Neural cell (in vitro differentiated cells): ENCODE results near the gene GJA8. TPM values are rescaled to one million over a fixed set of nuclear protein-coding genes. Genes with fewer than 3 reads are reported as not detected.

Source experiments
- H2AFZ ChIP-seq: fragments of 200-600, 300-800 bp; sonication (generic), shearing (Covaris generic); 2 replicates; pipeline ENCODE4 v1.6.0; 2014; ENCODE audit warnings: low read depth, mild to moderate bottlenecking, antibody characterized with exemption, low read length, moderate library complexity
- H3F3A ChIP-seq: fragments of 200-600 bp; shearing (Covaris generic); 2 replicates; pipeline ENCODE4 v1.6.1; 2016; ENCODE audit warnings: mild to moderate bottlenecking, moderate library complexity, mixed read lengths, antibody characterized with exemption, low read length; ENCODE audit not compliant: insufficient read depth, poor library complexity, severe bottlenecking
- H3K27ac ChIP-seq: fragments of 200-600, 300-800 bp; sonication (generic), shearing (Covaris generic); 2 replicates; pipeline ENCODE4 v1.5.1; 2014; ENCODE audit warnings: mild to moderate bottlenecking, low read length, moderate library complexity
- H3K27me3 ChIP-seq: fragments of 300-800, 200-600 bp; sonication (generic), shearing (Covaris generic); 2 replicates; pipeline ENCODE4 v1.6.0; 2014; ENCODE audit warnings: mild to moderate bottlenecking, low read depth, low read length, moderate library complexity; ENCODE audit not compliant: insufficient read depth
- H3K36me3 ChIP-seq: fragments of 300-800, 200-600 bp; sonication (generic), shearing (Covaris generic); 2 replicates; pipeline ENCODE4 v1.5.1; 2014; ENCODE audit warnings: mild to moderate bottlenecking, antibody characterized with exemption, low read length, moderate library complexity; ENCODE audit not compliant: insufficient read depth
- H3K4me2 ChIP-seq: fragments of 300-800, 200-600 bp; sonication (generic), shearing (Covaris generic); 2 replicates; pipeline ENCODE4 v1.6.0; 2014; ENCODE audit warnings: mild to moderate bottlenecking, low read length
- H3K4me3 ChIP-seq: fragments of 300-800, 200-600 bp; sonication (generic), shearing (Covaris generic); 2 replicates; pipeline ENCODE4 v1.5.1; 2014; ENCODE audit warnings: mild to moderate bottlenecking, low read length, moderate library complexity
- H3K79me2 ChIP-seq: fragments of 200-600 bp; shearing (Covaris generic); replicated peaks from 2 replicates; pipeline ENCODE4 v1.6.0; 2014; ENCODE audit warnings: mild to moderate bottlenecking, low read length, moderate library complexity; ENCODE audit not compliant: insufficient read depth
- H3K9ac ChIP-seq: fragments of 300-800, 200-600 bp; sonication (generic), shearing (Covaris generic); 2 replicates; pipeline ENCODE4 v1.6.1; 2016; ENCODE audit warnings: mild to moderate bottlenecking, low read length, mixed read lengths
- H3K9me2 ChIP-seq: fragments of 200-600 bp; shearing (Covaris generic); 2 replicates; pipeline ENCODE4 v1.6.1; 2016; ENCODE audit warnings: mild to moderate bottlenecking, low read length, mixed read lengths; ENCODE audit not compliant: insufficient read depth
- H3K9me3 ChIP-seq: fragments of 200-600, 300-800 bp; sonication (generic), shearing (Covaris generic); 2 replicates; pipeline ENCODE4 v1.6.1; 2016; ENCODE audit warnings: mild to moderate bottlenecking, mixed run types, low read length, moderate library complexity, mixed read lengths
- H4K20me1 ChIP-seq: fragments of 200-600 bp; shearing (Covaris generic); 2 replicates; pipeline ENCODE4 v1.6.1; 2016; ENCODE audit warnings: mild to moderate bottlenecking, mixed run types; ENCODE audit not compliant: insufficient read depth
- CTCF ChIP-seq: fragments of 450-650 bp; IDR thresholded peaks from 2 replicates; pipeline ENCODE4 v1.5.1; 2014; ENCODE audit warnings: antibody characterized with exemption, mild to moderate bottlenecking, moderate library complexity; ENCODE audit not compliant: poor library complexity, severe bottlenecking
- EP300 ChIP-seq: fragments of 450-650 bp; conservative IDR thresholded peaks from 2 replicates; pipeline ENCODE4 v1.6.1; 2014; ENCODE audit warnings: antibody characterized with exemption, mild to moderate bottlenecking, moderate library complexity; ENCODE audit not compliant: poor library complexity, severe bottlenecking
- EZH2 ChIP-seq: fragments of 200-600, 300-800 bp; shearing (Covaris generic), sonication (generic); IDR thresholded peaks from 2 replicates; pipeline ENCODE4 v1.6.1; 2014; ENCODE audit warnings: antibody characterized with exemption, low read length, borderline replicate concordance, mild to moderate bottlenecking; ENCODE audit not compliant: insufficient read depth, poor library complexity, severe bottlenecking
- MXI1 ChIP-seq: fragments of 450-650 bp; conservative IDR thresholded peaks from 2 replicates; pipeline ENCODE4 v1.6.1; 2014; ENCODE audit warnings: antibody characterized with exemption, mild to moderate bottlenecking; ENCODE audit not compliant: poor library complexity, severe bottlenecking
- POLR2AphosphoS5 ChIP-seq: IDR thresholded peaks from 2 replicates; pipeline ENCODE4 v1.6.1; 2012
- RAD21 ChIP-seq: fragments of 450-650 bp; conservative IDR thresholded peaks from 2 replicates; pipeline ENCODE4 v1.6.1; 2014; ENCODE audit warnings: antibody characterized with exemption, mild to moderate bottlenecking, moderate library complexity
- REST ChIP-seq: IDR thresholded peaks from 2 replicates; pipeline ENCODE4 v1.6.1; 2012; ENCODE audit warnings: borderline replicate concordance
- SMC3 ChIP-seq: fragments of 450-650 bp; conservative IDR thresholded peaks from 2 replicates; pipeline ENCODE4 v1.6.1; 2014; ENCODE audit warnings: antibody characterized with exemption, mild to moderate bottlenecking, moderate library complexity; ENCODE audit not compliant: poor library complexity
- TAF1 ChIP-seq: IDR thresholded peaks from 2 replicates; pipeline ENCODE4 v1.6.1; 2012; ENCODE audit warnings: low read depth
- polyA plus RNA-seq: library from polyadenylated mRNA; depleted of rRNA; stranded (reverse); fragments of >200 nt; gene quantifications from 2 replicates; pipeline ENCODE4 v1.2.3, GENCODE V29; 2014

GJA8 gene
- polyA plus RNA-seq, 1 donor from 2014 or later, result not detected

- no peaks in the 10 kb centered on the region for H3F3A ChIP-seq
- H3K79me2 ChIP-seq, result no peaks in the 10 kb centered on the region
- H3K9me2 ChIP-seq, result no peaks in the 10 kb centered on the region
- H2AFZ ChIP-seq, result no peak overlapping the region
- no peaks in the 10 kb centered on the region for H3K9me3 ChIP-seq
- no peaks in the 10 kb centered on the region for H4K20me1 ChIP-seq
- no peak overlapping the region for H3K9ac ChIP-seq
- no peak overlapping the region for H3K27ac ChIP-seq
- H3K27me3 ChIP-seq, result no peaks in the 10 kb centered on the region
- H3K36me3 ChIP-seq, result no peaks in the 10 kb centered on the region
- TF ChIP-seq RAD21 (no peak), CTCF (no peak), REST (no peak), EP300 (no peak), MXI1 (no peak), EZH2 (no peak), TAF1 (no peak), POLR2AphosphoS5 (no peak), SMC3 (no peak)
- no peak overlapping the region for H3K4me3 ChIP-seq
- no peak overlapping the region for H3K4me2 ChIP-seq
These were observed 10.9 kb downstream of the GJA8 start for GRCh38 chr1:147913362-147913942.

- Histone ChIP-seq H3K27me3 (no peaks in the 10 kb centered on the region), H3F3A (no peaks in the 10 kb centered on the region), H2AFZ (no peak overlapping the region), H3K79me2 (no peaks in the 10 kb centered on the region), H3K9me2 (no peaks in the 10 kb centered on the region), H3K27ac (no peak overlapping the region), H3K9me3 (no peaks in the 10 kb centered on the region), H4K20me1 (no peaks in the 10 kb centered on the region), H3K36me3 (no peaks in the 10 kb centered on the region), H3K4me2 (no peak overlapping the region), H3K4me3 (no peak overlapping the region), H3K9ac (no peak overlapping the region)
- TF ChIP-seq TAF1, result no peak
- TF ChIP-seq REST, result no peak
- TF ChIP-seq EP300, result no peak
- TF ChIP-seq MXI1, result no peak
- no peak for TF ChIP-seq CTCF
- TF ChIP-seq RAD21, result no peak
These were observed 17.3 kb downstream of the GJA8 start for GRCh38 chr1:147919896-147920295.
